Osteoblast (primary cell): ENCODE data around the gene DEFB121. TPM values are rescaled to one million over a fixed set of nuclear protein-coding genes. Genes with fewer than 3 reads are reported as not detected.

Source experiments
- DNase-seq: peaks from one replicate; pipeline ENCODE4 v3.0.0; 2011; ENCODE audit warnings: low spot score, mixed read lengths; ENCODE audit not compliant: insufficient read length; ENCODE audit errors: missing footprints
- H2AFZ ChIP-seq: 2 replicates; pipeline ENCODE4 v1.6.0; 2011; ENCODE audit warnings: mild to moderate bottlenecking, low read length
- H3K27ac ChIP-seq: 2 replicates; pipeline ENCODE4 v1.5.1; 2011; ENCODE audit warnings: mild to moderate bottlenecking, low read depth, low read length, moderate library complexity
- H3K27me3 ChIP-seq: 2 replicates; pipeline ENCODE4 v1.6.0; 2012; ENCODE audit warnings: mild to moderate bottlenecking, control low read depth, inconsistent platforms, low read length, moderate library complexity; ENCODE audit not compliant: insufficient read depth
- H3K36me3 ChIP-seq: 2 replicates; pipeline ENCODE4 v1.5.1; 2011; ENCODE audit warnings: mild to moderate bottlenecking, low read length, control low read depth, moderate library complexity; ENCODE audit not compliant: insufficient read depth
- H3K4me1 ChIP-seq: 2 replicates; pipeline ENCODE4 v1.5.1; 2011; ENCODE audit warnings: mild to moderate bottlenecking, low read length, control low read depth, moderate library complexity; ENCODE audit not compliant: insufficient read depth
- H3K4me2 ChIP-seq: 2 replicates; pipeline ENCODE4 v1.6.0; 2011; ENCODE audit warnings: mild to moderate bottlenecking, low read length; ENCODE audit not compliant: insufficient read depth
- H3K4me3 ChIP-seq: fragments of 200-600 bp; sonication (generic); 3 replicates; pipeline ENCODE4 v1.5.1; 2012; ENCODE audit warnings: mild to moderate bottlenecking, low read length, inconsistent platforms; ENCODE audit not compliant: insufficient read depth
- H3K79me2 ChIP-seq: 2 replicates; pipeline ENCODE4 v1.6.0; 2012; ENCODE audit warnings: mild to moderate bottlenecking, low read length, control low read depth, inconsistent platforms; ENCODE audit not compliant: insufficient read depth
- H3K9me3 ChIP-seq: 2 replicates; pipeline ENCODE4 v1.5.1; 2011; ENCODE audit warnings: low read depth, low read length, control low read depth
- H4K20me1 ChIP-seq: 2 replicates; pipeline ENCODE4 v1.6.0; 2012; ENCODE audit warnings: mild to moderate bottlenecking, low read length, control low read depth; ENCODE audit not compliant: insufficient read depth
- total RNA-seq: library from RNA; depleted of rRNA; stranded (reverse); fragments of >200 nt; gene quantifications from 2 replicates; pipeline ENCODE4 v1.2.3, GENCODE V29; 2012
- TF ChIP-seq, protein P1 (sequence below): IDR thresholded peaks from 2 replicates; pipeline ENCODE4 v1.5.1; 2011; ENCODE audit warnings: mild to moderate bottlenecking, low read depth, low read length, moderate library complexity; ENCODE audit errors: extremely low read depth

DEFB121 gene
- total RNA-seq, 1 donor = not detected

DNA sequence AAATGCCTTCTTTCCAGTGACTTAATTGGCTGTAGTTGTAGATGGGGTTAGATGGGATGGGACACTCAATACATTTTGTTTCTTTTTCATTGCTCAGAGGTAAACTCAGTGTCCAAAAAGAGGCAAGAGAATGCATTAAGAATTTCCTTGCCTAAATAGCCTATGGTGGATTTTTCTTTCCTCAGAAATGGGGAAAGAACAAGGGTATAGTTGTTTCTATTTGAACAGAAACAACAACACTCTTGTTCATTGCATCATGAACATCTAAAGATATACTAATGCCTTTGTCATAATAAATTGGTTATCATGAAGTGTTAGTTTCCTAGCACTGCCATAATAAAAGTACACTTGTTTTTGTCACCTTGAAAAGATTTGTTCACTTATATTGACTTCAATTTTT, 19.8 kb upstream of the DEFB121 start:
- no peaks in the 10 kb centered on the region for H3K36me3 ChIP-seq
- TF ChIP-seq, protein P1, sequence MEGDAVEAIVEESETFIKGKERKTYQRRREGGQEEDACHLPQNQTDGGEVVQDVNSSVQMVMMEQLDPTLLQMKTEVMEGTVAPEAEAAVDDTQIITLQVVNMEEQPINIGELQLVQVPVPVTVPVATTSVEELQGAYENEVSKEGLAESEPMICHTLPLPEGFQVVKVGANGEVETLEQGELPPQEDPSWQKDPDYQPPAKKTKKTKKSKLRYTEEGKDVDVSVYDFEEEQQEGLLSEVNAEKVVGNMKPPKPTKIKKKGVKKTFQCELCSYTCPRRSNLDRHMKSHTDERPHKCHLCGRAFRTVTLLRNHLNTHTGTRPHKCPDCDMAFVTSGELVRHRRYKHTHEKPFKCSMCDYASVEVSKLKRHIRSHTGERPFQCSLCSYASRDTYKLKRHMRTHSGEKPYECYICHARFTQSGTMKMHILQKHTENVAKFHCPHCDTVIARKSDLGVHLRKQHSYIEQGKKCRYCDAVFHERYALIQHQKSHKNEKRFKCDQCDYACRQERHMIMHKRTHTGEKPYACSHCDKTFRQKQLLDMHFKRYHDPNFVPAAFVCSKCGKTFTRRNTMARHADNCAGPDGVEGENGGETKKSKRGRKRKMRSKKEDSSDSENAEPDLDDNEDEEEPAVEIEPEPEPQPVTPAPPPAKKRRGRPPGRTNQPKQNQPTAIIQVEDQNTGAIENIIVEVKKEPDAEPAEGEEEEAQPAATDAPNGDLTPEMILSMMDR = no peak
- H3K79me2 ChIP-seq = no peaks in the 10 kb centered on the region
- DNase-seq = no peak
- H3K27me3 ChIP-seq = no peaks in the 10 kb centered on the region
- H3K9me3 ChIP-seq = no peaks in the 10 kb centered on the region
- no peak overlapping the region for H3K4me3 ChIP-seq
- no peak overlapping the region for H2AFZ ChIP-seq
- no peaks in the 10 kb centered on the region for H3K4me1 ChIP-seq
- H4K20me1 ChIP-seq = no peaks in the 10 kb centered on the region
- no peak overlapping the region for H3K27ac ChIP-seq
- no peak overlapping the region for H3K4me2 ChIP-seq

DNA sequence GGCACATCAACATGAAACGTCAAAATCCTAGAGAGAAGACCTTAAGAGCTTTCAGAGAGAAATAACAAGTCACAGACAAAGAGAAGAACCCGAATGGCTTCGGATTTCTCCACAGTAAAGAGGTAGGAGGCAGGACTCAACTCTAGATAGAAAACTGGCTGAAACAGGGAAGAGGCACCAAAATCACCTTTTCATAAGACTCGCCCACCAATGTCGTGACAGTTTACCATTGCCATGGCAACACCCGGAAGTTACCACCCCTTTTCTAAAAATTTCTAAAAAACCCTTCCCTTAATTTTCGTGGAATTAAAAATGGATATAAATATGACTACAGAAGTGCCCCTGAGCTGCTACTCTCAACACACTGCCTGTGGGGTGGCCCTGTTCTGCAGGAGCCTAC, 12.3 kb upstream of the DEFB121 start:
- Histone ChIP-seq H3K79me2 (no peaks in the 10 kb centered on the region), H3K27ac (no peak overlapping the region), H4K20me1 (no peaks in the 10 kb centered on the region), H3K27me3 (no peaks in the 10 kb centered on the region), H2AFZ (no peak overlapping the region), H3K4me3 (no peak overlapping the region), H3K4me2 (no peak overlapping the region), H3K9me3 (no peaks in the 10 kb centered on the region), H3K4me1 (no peaks in the 10 kb centered on the region), H3K36me3 (no peaks in the 10 kb centered on the region)
- DNase-seq = no peak
- TF ChIP-seq, protein P1 = no peak

DNA sequence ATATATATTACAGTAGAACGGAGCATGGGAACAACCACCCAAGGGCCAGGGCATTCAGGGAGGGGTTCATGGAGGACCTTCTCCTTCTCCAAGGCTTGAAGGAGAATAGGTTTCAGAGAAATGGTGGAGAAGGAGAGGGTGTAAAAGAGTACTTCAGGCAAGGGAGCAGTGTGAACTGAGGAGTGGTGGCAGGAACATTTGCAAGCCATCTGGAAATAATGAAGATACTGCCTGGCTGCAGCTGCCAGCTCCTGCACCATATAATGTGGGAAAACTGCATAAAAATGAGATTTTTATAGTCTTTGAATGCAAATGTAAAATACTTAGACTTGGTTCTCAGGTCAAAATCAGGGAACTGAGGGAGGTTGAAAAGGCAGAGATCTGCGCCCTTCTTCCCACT, 9.6 kb upstream of the DEFB121 start:
- Histone ChIP-seq H3K27ac (no peak overlapping the region), H4K20me1 (no peaks in the 10 kb centered on the region), H3K27me3 (no peaks in the 10 kb centered on the region), H3K4me1 (no peaks in the 10 kb centered on the region), H3K4me3 (no peak overlapping the region), H3K79me2 (no peaks in the 10 kb centered on the region), H3K9me3 (no peaks in the 10 kb centered on the region), H3K36me3 (no peaks in the 10 kb centered on the region), H3K4me2 (no peak overlapping the region), H2AFZ (no peak overlapping the region)
- TF ChIP-seq, protein P1 = no peak
- DNase-seq = no peak

DNA sequence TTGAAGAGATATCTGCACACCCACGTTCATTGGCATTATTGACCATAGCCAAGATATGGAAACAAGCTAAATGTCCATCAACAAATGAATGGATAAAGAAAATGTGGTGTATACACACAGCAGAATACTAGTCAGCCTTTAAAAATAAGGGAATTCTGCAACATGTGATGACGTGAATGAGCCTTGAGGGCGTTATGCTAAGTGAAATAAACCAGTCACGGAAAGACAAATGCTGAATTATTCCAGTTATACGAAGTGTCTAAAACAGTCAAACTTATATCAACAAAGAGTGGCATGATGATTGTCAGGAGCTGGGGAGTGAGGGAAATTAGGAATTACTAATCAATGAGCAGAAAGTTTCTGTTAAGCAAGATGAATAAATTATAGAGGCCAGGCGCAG, 8.4 kb upstream of the DEFB121 start:
- Histone ChIP-seq H3K79me2 (no peaks in the 10 kb centered on the region), H2AFZ (no peak overlapping the region), H3K27me3 (no peaks in the 10 kb centered on the region), H3K4me2 (no peak overlapping the region), H3K36me3 (no peaks in the 10 kb centered on the region), H3K9me3 (no peaks in the 10 kb centered on the region), H4K20me1 (no peaks in the 10 kb centered on the region), H3K4me1 (no peaks in the 10 kb centered on the region), H3K4me3 (no peak overlapping the region), H3K27ac (no peak overlapping the region)
- no peak for DNase-seq
- TF ChIP-seq, protein P1 = no peak
